Dermis blood vessel endothelial cell (primary cell): ENCODE measurements around the gene AGBL5. TPM values are rescaled to one million over a fixed set of nuclear protein-coding genes. Genes with fewer than 3 reads are reported as not detected.

Source experiments
- DNase-seq: peaks from one replicate; pipeline ENCODE4 v3.0.0; 2010
- total RNA-seq: library from RNA; depleted of rRNA; stranded (reverse); fragments of >200 nt; gene quantifications from 2 replicates; pipeline ENCODE4 v1.2.3, GENCODE V29; 2014

The AGBL5 gene
- total RNA-seq, 1 donor from 2014 or later: 17.0 TPM

GRCh38 chr2:27024188-27024587 lies 27.3 kb upstream of the AGBL5 start:
- no peak for DNase-seq

GRCh38 chr2:27024812-27025211 lies 26.7 kb upstream of the AGBL5 start:
- no peak for DNase-seq

GRCh38 chr2:27025281-27025800 lies 26.1 kb upstream of the AGBL5 start:
- no peak for DNase-seq

- DNase-seq: no peak
Observed at GRCh38 chr2:27025861-27026851, 25.3 kb upstream of the AGBL5 start.

DNA sequence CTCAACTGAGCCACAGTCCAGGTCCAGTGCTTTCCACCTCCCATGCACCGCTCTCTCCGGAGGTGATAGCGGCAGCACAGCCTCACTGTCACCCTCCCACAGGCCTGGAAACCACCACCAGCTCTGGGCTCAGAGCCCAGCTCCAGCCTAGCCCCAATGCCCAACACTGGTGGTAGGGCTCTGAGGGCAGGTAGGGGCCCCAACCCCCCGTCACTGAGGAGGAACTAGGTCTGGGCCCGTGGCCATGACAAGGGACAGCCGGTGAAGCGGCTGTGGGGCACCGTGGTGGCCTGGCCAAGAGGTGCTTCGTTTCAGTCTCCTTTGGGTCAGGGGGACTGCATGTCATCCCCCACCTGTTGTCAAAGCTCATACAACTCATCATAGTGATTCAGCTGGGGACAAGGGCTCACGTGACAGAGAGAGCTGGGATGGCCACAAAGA lies 24.2 kb upstream of the AGBL5 start:
- no peak for DNase-seq

GRCh38 chr2:27029051-27029450 lies 22.4 kb upstream of the AGBL5 start:
- DNase-seq: peak; percentile 41

DNA sequence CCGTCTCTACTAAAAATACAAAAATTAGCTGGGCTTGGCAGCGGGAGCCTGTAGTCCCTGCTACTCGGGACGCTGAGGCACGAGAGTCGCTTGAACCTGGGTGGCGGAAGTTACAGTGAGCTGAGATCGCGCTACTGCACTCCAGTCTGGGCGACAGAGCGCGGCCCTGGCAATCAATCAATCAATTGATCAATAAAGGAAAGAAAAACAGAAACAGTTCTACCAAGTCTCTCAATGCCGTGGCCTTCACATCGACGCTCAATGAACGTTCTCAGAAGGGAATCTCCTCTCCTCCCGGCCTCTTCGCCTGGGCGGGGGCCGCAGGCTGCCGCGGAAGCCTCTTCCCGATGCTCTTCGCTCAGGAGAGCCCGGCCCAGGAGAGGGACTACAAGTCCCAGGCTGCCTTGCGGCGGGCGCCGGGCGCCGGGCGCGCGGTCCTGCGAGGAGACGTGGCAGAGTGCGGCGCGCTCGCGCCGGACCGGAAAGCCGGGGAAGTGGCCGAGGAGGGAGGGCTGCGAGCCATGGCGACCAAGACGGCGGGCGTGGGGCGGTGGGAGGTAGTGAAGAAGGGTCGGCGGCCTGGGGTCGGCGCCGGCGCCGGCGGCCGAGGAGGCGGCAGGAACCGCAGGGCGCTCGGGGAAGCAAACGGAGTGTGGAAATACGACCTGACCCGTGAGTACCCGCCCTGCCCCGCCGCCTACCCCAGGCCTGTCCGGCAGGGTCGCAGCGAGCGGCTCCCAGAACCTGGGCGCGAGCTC lies 18.8 kb upstream of the AGBL5 start, which contains the start of gene TMEM214:
Gene TMEM214 (plus strand): TSS at position 471 of the 758 bp plus-strand sequence. CDS start 51 bp downstream, at position 522.
- peak; percentile 92 for DNase-seq

- no peak for DNase-seq
Observed at GRCh38 chr2:27033253-27033852, 18.1 kb upstream of the AGBL5 start.

GRCh38 chr2:27038012-27038411 lies 13.5 kb upstream of the AGBL5 start:
- DNase-seq: no peak

- DNase-seq: no peak
Observed at GRCh38 chr2:27038631-27039339, 12.7 kb upstream of the AGBL5 start.

DNA sequence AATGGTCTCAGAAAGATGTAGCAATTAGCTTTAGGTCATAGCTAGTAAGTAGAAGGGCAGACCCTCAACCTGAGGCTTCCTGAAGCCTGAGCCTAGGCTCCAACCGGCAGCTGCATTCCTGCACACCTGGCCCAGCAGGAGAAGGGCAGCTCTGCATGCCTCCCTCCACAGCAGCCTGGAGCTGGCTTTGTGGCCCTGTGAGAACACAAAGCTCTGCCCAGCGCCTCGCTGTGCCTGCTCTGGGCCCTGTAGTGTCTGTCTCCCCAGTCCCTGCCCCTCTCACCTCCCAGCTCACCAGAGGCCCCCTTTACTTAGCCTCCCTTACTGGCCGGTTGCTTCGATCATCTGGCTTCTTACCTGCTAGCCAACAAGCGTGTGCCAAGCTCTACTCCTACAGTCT lies 12.0 kb upstream of the AGBL5 start:
- no peak for DNase-seq

- DNase-seq: no peak
Observed at GRCh38 chr2:27039871-27040270, 11.6 kb upstream of the AGBL5 start.

GRCh38 chr2:27040282-27040681 lies 11.2 kb upstream of the AGBL5 start:
- DNase-seq: no peak

GRCh38 chr2:27041752-27042151 lies 9.7 kb upstream of the AGBL5 start:
- no peak for DNase-seq

DNA sequence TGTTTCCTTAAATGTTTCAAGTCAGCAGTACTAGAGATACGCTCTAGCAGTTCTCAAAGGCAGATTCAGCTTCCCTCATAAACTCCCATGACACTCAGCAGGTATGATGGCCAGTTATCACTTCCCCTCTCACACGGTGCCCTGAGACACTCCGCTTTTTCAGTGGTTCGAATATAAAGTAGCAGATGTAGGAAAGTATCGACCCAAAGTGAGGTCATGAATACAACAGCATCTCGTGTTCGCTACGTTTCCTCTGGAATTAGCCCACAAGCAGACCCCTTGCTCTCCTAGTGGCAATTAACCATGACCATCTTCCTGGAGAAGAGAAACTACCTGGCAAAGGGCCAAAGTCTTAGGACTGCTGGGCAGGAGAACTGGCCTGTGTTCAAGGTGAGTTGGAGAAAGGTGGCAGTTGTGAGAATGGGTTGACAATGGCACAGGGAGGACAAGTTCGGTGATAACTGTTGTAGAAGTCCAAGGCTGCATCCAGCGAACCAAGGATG lies 9.3 kb upstream of the AGBL5 start:
- DNase-seq: peak; percentile 45

DNA sequence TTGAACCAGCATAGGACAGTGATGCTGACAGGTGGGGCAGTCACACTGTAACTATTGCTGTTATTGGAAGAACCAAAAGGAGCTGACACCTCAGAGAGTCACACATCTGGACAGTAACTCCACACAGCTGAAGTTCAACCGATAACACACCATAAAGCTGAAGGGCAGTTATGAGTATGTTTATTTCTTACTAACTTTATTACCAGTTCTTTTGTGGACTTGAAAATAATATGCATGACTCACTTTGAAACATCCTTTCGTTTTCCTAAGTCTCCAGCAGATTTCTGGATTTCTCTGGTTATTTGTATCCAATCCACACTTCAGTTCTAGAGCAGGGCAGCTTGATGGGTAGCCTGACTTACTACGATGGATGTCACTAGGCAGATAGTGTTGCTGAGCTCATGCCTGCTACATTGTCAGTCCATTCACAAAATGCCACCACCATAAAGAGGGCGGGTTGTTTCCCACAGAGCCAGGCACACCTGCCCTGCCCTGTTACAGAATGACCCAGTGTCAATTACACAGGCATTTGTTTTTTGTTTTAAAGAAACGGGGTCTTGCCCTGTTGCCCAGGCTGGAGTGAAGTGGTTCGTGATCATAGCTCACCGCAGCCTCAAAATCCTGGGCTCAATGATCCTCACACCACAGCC lies 8.4 kb upstream of the AGBL5 start:
- DNase-seq: peak; percentile 14

GRCh38 chr2:27049422-27050280 lies 1.8 kb upstream of the AGBL5 start:
- DNase-seq: no peak

- DNase-seq: peak; percentile 94
Observed at GRCh38 chr2:27050281-27050995, 1.0 kb upstream of the AGBL5 start.

DNA sequence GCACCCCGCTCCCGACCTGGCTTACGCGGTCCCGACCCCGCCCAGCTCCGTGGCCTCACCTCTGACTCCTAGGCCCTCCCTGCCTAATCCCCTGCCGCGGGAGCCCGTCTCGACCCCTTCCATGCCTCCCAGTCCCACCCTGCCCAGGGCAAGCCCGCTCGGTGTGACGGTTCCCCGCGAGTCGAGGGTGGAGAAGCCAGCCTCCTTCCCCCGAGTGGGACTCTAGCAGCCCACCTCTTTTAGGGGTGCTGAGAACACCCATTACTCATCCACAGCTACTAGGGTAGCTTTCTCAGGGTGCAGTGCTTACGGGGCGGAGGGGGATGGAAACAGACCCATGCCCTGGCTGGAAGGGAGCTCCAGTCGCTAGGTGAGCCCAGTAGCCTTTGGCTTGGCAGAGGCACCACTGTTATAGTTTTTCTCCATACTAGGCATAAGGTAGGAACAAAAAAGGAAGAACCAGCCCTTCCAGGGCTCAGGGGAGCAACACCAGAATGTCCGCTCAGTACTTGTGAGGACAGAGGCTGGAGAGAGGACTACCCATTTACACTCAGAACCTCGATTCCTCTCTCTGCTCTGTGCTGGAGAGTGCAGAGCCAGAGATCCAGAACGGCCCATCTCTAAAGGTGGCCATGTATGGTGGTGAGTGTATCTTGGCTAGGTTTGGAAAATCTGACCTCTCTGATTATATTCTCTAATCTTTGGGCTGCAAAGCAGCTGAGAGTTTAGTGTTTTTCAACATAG lies 606 bp downstream of the AGBL5 start:
- DNase-seq: peak; percentile 23
